ENCODE measurements around the gene DRC3.

DRC3 gene

GRCh38 chr17:17937201-17937853, 35.3 kb upstream of the DRC3 start:
- no peak overlapping the region for H3K27ac ChIP-seq

GRCh38 chr17:17937958-17938357, 34.7 kb upstream of the DRC3 start:
- no peak overlapping the region for H3K27ac ChIP-seq
- no peak for TF ChIP-seq CTCF (conservative IDR thresholded peaks at IDR 0.05)

More at GRCh38 chr17:17937201-17937853, 35.3 kb upstream of the DRC3 start:
- no peak for TF ChIP-seq CTCF (conservative IDR thresholded peaks at IDR 0.05)

- TF ChIP-seq CTCF (conservative IDR thresholded peaks at IDR 0.05), result no peak
- H3K27ac ChIP-seq, result no peak overlapping the region
Measured at GRCh38 chr17:17938388-17939107, 34.1 kb upstream of the DRC3 start.

GRCh38 chr17:17939941-17940340, 32.7 kb upstream of the DRC3 start:
- H3K27ac ChIP-seq, result peak overlapping the region; percentile 52

- no peak for TF ChIP-seq CTCF (conservative IDR thresholded peaks at IDR 0.05)
Measured at GRCh38 chr17:17940441-17940911, 32.2 kb upstream of the DRC3 start.

GRCh38 chr17:17941015-17941414, 31.6 kb upstream of the DRC3 start:
- H3K27ac ChIP-seq, result peak overlapping the region; percentile 52; the same call in 1 of the 2 replicates
- TF ChIP-seq CTCF (conservative IDR thresholded peaks at IDR 0.05), result no peak

More at GRCh38 chr17:17940441-17940911, 32.2 kb upstream of the DRC3 start:
- H3K27ac ChIP-seq, result peak overlapping the region; percentile 52

- no peak for TF ChIP-seq CTCF (conservative IDR thresholded peaks at IDR 0.05)
- H3K27ac ChIP-seq, result no peak overlapping the region
Measured at GRCh38 chr17:17942846-17943245, 29.8 kb upstream of the DRC3 start.
